Measurements from ENCODE around the gene TBC1D2B.

Gene TBC1D2B

GRCh38 chr15:78077053-78077870 lies at the start of gene TBC1D2B (continued):
- TF ChIP-seq PATZ1 (tag by site-specific recombination; IDR thresholded peaks at IDR 0.05) (peak; percentile 86), ZNF670 (tag by site-specific recombination; IDR thresholded peaks at IDR 0.05; ENCODE audit: low read depth) (no peak), FEZF1 (tag by site-specific recombination; IDR thresholded peaks at IDR 0.05) (no peak), HIC1 (tag by site-specific recombination; IDR thresholded peaks at IDR 0.05) (peak; percentile 26; the same call in 1 of the 2 replicates)
- TF ChIP-seq, protein P1, sequence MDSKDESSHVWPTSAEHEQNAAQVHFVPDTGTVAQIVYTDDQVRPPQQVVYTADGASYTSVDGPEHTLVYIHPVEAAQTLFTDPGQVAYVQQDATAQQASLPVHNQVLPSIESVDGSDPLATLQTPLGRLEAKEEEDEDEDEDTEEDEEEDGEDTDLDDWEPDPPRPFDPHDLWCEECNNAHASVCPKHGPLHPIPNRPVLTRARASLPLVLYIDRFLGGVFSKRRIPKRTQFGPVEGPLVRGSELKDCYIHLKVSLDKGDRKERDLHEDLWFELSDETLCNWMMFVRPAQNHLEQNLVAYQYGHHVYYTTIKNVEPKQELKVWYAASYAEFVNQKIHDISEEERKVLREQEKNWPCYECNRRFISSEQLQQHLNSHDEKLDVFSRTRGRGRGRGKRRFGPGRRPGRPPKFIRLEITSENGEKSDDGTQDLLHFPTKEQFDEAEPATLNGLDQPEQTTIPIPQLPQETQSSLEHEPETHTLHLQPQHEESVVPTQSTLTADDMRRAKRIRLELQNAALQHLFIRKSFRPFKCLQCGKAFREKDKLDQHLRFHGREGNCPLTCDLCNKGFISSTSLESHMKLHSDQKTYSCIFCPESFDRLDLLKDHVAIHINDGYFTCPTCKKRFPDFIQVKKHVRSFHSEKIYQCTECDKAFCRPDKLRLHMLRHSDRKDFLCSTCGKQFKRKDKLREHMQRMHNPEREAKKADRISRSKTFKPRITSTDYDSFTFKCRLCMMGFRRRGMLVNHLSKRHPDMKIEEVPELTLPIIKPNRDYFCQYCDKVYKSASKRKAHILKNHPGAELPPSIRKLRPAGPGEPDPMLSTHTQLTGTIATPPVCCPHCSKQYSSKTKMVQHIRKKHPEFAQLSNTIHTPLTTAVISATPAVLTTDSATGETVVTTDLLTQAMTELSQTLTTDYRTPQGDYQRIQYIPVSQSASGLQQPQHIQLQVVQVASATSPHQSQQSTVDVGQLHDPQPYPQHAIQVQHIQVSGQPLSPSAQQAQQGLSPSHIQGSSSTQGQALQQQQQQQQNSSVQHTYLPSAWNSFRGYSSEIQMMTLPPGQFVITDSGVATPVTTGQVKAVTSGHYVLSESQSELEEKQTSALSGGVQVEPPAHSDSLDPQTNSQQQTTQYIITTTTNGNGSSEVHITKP (tag by site-specific recombination; IDR thresholded peaks at IDR 0.05) = peak; percentile 91
- TF ChIP-seq, protein P2, sequence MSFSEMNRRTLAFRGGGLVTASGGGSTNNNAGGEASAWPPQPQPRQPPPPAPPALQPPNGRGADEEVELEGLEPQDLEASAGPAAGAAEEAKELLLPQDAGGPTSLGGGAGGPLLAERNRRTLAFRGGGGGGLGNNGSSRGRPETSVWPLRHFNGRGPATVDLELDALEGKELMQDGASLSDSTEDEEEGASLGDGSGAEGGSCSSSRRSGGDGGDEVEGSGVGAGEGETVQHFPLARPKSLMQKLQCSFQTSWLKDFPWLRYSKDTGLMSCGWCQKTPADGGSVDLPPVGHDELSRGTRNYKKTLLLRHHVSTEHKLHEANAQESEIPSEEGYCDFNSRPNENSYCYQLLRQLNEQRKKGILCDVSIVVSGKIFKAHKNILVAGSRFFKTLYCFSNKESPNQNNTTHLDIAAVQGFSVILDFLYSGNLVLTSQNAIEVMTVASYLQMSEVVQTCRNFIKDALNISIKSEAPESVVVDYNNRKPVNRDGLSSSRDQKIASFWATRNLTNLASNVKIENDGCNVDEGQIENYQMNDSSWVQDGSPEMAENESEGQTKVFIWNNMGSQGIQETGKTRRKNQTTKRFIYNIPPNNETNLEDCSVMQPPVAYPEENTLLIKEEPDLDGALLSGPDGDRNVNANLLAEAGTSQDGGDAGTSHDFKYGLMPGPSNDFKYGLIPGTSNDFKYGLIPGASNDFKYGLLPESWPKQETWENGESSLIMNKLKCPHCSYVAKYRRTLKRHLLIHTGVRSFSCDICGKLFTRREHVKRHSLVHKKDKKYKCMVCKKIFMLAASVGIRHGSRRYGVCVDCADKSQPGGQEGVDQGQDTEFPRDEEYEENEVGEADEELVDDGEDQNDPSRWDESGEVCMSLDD (tag by site-specific recombination; IDR thresholded peaks at IDR 0.05) = peak; percentile 33; the same call in 1 of the 2 replicates

DNA sequence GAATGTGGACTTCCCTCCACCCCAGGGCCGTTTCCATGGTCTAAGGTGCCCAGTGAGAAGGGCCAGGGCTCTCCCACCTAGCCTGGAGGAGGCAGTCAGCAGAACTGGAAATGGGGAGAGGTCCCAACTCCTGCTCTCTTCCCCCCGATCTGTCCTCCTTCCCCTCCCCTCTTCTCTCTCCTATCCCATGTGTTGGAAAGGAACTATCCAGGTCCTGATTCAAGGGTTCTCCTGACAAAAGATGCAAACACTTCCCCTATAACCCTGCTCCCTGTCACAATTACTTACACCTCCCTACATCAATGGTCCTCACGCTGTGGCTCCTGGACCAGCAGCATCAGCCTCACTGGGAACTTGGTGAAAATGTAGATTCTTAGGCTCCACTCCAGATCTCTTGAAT lies 47.8 kb upstream of the TBC1D2B start:
- H3K4me1 ChIP-seq (ENCODE audit: control insufficient read depth, insufficient read depth, low read length) = 0 out of 2 replicates have a peak, but pooled peaks cover 1% of the 10 kb centered on the region
- no peaks in the 10 kb centered on the region for H3K9me3 ChIP-seq (ENCODE audit: control insufficient read depth, insufficient read depth, low read depth, low read length)
- ChIA-PET POLR2A (no interaction called here), CTCF (interaction anchor here (1.3 kb wide), 1 partner anchor 13 kb away, joined by 3 read pairs; no protein-coding TSS in a partner anchor)
- peaks cover 0 to 4% of the 10 kb centered on the region in 2 experiments; a peak in 1 of 3 replicates for H3K36me3 ChIP-seq (ENCODE audit: control insufficient read depth in 2 of 2, insufficient read depth in 1 of 2, low read length in 2 of 2)
- H3K27ac ChIP-seq (ENCODE audit: extremely low read depth, low read depth, low read length) = no peak overlapping the region
- TF ChIP-seq ZNF707 (tag by site-specific recombination; IDR thresholded peaks at IDR 0.05) (peak; percentile 44; the same call in 1 of the 2 replicates), ZNF629 (tag by site-specific recombination; IDR thresholded peaks at IDR 0.05) (no peak)
- TF ChIP-seq, protein P3, sequence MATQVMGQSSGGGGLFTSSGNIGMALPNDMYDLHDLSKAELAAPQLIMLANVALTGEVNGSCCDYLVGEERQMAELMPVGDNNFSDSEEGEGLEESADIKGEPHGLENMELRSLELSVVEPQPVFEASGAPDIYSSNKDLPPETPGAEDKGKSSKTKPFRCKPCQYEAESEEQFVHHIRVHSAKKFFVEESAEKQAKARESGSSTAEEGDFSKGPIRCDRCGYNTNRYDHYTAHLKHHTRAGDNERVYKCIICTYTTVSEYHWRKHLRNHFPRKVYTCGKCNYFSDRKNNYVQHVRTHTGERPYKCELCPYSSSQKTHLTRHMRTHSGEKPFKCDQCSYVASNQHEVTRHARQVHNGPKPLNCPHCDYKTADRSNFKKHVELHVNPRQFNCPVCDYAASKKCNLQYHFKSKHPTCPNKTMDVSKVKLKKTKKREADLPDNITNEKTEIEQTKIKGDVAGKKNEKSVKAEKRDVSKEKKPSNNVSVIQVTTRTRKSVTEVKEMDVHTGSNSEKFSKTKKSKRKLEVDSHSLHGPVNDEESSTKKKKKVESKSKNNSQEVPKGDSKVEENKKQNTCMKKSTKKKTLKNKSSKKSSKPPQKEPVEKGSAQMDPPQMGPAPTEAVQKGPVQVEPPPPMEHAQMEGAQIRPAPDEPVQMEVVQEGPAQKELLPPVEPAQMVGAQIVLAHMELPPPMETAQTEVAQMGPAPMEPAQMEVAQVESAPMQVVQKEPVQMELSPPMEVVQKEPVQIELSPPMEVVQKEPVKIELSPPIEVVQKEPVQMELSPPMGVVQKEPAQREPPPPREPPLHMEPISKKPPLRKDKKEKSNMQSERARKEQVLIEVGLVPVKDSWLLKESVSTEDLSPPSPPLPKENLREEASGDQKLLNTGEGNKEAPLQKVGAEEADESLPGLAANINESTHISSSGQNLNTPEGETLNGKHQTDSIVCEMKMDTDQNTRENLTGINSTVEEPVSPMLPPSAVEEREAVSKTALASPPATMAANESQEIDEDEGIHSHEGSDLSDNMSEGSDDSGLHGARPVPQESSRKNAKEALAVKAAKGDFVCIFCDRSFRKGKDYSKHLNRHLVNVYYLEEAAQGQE (tag by site-specific recombination; IDR thresholded peaks at IDR 0.05) = peak; percentile 64
- TF ChIP-seq, protein P4, sequence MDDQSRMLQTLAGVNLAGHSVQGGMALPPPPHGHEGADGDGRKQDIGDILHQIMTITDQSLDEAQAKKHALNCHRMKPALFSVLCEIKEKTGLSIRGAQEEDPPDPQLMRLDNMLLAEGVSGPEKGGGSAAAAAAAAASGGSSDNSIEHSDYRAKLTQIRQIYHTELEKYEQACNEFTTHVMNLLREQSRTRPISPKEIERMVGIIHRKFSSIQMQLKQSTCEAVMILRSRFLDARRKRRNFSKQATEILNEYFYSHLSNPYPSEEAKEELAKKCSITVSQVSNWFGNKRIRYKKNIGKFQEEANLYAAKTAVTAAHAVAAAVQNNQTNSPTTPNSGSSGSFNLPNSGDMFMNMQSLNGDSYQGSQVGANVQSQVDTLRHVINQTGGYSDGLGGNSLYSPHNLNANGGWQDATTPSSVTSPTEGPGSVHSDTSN (CRISPR knock-in tag; IDR thresholded peaks at IDR 0.05) = no peak
- no peak overlapping the region for H3K4me3 ChIP-seq (ENCODE audit: low read depth, low read length)

All from HEK293 (cell line).